Measurements from ENCODE around the gene ASPDH. TPM values are rescaled to one million over a fixed set of nuclear protein-coding genes. Genes with fewer than 3 reads are reported as not detected.

Gene ASPDH
- total and polyA plus RNA-seq, 2 of the 13 experiments (the other 11 are each of a cell fraction or from before 2014, with no cell fraction given), result 2.2 to 3.3 TPM

DNA sequence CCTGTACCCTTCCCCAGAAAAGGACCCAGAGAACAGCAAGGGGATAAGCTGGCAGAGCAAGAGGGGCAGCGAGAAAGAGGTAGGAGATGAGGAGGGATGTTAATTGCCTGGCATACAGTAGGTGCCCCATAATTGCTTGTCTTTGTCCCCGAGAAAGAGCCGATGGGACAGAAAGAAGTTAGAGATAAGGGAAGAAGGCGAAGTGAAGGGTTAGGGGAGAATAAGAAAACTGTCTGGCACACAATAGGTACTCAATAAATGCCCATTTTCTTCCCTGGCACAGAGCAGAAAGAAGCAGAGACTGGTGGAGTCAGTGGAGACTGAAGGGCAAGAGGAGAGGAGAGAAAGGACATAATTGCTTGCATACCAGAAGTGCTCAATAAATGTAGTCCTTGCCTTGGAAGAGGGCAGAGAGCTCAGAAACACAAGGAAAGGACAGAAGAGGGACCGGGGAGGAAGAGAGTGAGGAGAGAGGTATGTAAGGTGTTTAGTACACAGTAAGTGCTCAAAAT is 18.6 kb downstream of the ASPDH start:
- Histone ChIP-seq H2AFZ (ENCODE audit: low read length) (no peak overlapping the region), H3K4me2 (ENCODE audit: low read depth, low read length) (no peak overlapping the region), H3K79me2 (ENCODE audit: insufficient read depth, low read length) (no peaks in the 10 kb centered on the region), H3K27me3 (ENCODE audit: control insufficient read depth in 1 of 2, insufficient read depth in 2 of 2, low read length in 2 of 2) (peaks cover 3 to 25% of the 10 kb centered on the region in 2 experiments; a peak in 3 of 5 replicates), H3K27ac (ENCODE audit: extremely low read length, insufficient read depth, low read length) (no peak overlapping the region), H4K20me1 (ENCODE audit: insufficient read depth, low read length) (no peaks in the 10 kb centered on the region), H3K36me3 (replicated peaks in 1 of 2; ENCODE audit: control insufficient read depth in 1 of 2, insufficient read depth in 2 of 2, low read length in 2 of 2) (no peaks in the 10 kb centered on the region), H3K9me3 (ENCODE audit: low read length) (no peaks in the 10 kb centered on the region), H3K4me1 (ENCODE audit: insufficient read depth, low read length) (peaks cover 11% of the 10 kb centered on the region), H3K9ac (ENCODE audit: insufficient read depth, low read depth, low read length) (no peak overlapping the region), H3K4me3 (replicated peaks in 1 of 3; ENCODE audit: insufficient read depth in 1 of 3, low read depth in 2 of 3, low read length in 3 of 3) (no peak overlapping the region)
- POLR2A ChIA-PET, result no interaction called here
- in situ Hi-C loops (cut with HindIII; ENCODE audit: extremely low pct_ligation_motif_present, low pct_unique_long_range_greater_than_20kb), result no loop called here
- CTCF ChIA-PET (ENCODE audit: low intra/inter-chr PET ratio, low total read pairs), result no interaction called here
- 45% methylated on average over 5 of the region's 5 CpGs for WGBS (ENCODE audit: low lambda C conversion rate)
- ATAC-seq (no peak), FAIRE-seq (no peak), DNase-seq (ENCODE audit: low spot score) (no peak)
- no peak for TF ChIP-seq ELF1 (CRISPR knock-in tag; IDR thresholded peaks at IDR 0.05)
- no peak for TF ChIP-seq HNRNPL (IDR thresholded peaks at IDR 0.05; ENCODE audit: low read depth, low read length)
- TF ChIP-seq, protein P1, sequence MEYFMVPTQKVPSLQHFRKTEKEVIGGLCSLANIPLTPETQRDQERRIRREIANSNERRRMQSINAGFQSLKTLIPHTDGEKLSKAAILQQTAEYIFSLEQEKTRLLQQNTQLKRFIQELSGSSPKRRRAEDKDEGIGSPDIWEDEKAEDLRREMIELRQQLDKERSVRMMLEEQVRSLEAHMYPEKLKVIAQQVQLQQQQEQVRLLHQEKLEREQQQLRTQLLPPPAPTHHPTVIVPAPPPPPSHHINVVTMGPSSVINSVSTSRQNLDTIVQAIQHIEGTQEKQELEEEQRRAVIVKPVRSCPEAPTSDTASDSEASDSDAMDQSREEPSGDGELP (IDR thresholded peaks at IDR 0.05; ENCODE audit: borderline replicate concordance, low read depth), result no peak
- TF ChIP-seq, protein P2, sequence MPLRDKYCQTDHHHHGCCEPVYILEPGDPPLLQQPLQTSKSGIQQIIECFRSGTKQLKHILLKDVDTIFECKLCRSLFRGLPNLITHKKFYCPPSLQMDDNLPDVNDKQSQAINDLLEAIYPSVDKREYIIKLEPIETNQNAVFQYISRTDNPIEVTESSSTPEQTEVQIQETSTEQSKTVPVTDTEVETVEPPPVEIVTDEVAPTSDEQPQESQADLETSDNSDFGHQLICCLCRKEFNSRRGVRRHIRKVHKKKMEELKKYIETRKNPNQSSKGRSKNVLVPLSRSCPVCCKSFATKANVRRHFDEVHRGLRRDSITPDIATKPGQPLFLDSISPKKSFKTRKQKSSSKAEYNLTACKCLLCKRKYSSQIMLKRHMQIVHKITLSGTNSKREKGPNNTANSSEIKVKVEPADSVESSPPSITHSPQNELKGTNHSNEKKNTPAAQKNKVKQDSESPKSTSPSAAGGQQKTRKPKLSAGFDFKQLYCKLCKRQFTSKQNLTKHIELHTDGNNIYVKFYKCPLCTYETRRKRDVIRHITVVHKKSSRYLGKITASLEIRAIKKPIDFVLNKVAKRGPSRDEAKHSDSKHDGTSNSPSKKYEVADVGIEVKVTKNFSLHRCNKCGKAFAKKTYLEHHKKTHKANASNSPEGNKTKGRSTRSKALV (CRISPR knock-in tag; IDR thresholded peaks at IDR 0.05), result no peak
- TF ChIP-seq, protein P3, sequence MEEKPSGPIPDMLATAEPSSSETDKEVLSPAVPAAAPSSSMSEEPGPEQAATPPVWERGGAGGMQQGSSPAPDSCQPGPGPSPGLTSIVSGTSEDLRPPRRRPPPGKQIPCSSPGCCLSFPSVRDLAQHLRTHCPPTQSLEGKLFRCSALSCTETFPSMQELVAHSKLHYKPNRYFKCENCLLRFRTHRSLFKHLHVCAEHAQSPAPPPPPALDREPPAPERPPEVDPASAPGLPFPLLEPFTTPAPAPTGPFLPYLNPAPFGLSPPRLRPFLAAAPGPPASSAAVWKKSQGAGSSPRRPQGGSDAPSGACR (CRISPR knock-in tag; IDR thresholded peaks at IDR 0.05), result no peak
- intact Hi-C loops (cut with micrococcal nuclease; ENCODE audit: unreplicated experiment), result no loop called here
- BruUV-seq (replicated peaks), result no TSS peak
